ENCODE results near the gene ARHGEF16.
A peak's percentile ranks its signal among the peaks of the same experiment; 100 is the strongest.

ARHGEF16 gene

DNA sequence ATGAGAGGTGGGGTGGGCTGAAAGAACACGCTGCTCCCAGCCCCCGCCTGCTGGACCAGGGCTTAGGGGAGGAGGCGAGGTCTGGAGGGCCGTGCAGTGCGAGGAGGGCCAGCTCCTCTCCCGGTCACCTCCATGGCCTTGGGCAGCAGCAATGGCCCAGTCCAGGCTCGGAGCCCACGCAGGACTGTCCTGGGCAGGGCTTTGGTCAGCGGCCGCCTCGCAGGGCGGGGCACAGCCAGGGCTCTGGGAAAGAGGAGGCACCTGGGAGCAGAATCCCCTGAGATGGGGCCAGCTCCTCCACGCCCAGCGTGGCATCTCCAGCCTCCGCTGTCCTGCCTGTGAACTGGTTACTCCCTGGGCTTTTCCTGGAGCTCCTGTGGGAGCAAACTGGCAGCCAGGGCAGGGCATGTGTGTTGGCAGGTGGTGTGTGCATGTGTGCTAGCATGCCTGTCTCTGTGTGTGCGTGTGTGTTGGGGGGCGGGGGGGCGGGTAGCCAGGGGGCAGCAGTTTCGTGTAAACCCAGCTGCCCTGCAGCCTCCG lies 27.4 kb downstream of the ARHGEF16 start:
- Mint-ChIP-seq H3K27ac (ENCODE audit: low read depth) (no peak overlapping the region), H3K9me3 (no peaks in the 10 kb centered on the region), H3K27me3 (peaks cover 16% of the 10 kb centered on the region), H3K36me3 (ENCODE audit: insufficient read depth) (no peaks in the 10 kb centered on the region), H3K4me3 (no peak overlapping the region), H3K4me1 (no peaks in the 10 kb centered on the region)
- DNase-seq (ENCODE audit: low spot score in 2 of 2) (no peak), ATAC-seq (replicated peaks; ENCODE audit: extremely low read depth, poor library complexity, severe bottlenecking) (no peak)

DNA sequence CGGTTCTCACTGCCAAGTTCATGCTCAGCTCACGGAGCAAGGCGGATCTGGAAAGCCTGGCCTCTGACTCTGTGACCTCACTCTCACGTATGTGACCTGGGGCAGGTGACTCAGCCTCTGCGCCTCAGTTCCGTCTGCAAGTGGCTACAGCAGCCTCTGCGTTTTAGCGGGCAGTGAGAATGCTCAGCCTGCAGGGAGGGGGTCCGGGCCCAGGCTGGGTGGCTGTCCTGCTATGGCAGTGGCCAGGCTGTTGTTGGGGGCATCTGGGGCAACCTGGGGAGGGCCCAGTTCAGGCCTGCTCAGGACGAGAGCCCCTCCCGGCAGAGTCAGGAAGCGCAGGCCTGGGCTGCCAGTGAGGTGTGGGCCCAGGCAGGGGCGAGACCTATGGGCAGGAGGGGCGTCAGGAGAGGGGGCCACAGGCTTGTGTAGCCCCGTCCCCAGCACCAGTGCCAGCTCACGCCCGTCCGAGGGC lies 27.9 kb downstream of the ARHGEF16 start:
- Mint-ChIP-seq H3K27ac (ENCODE audit: low read depth) (no peak overlapping the region), H3K4me3 (no peak overlapping the region), H3K9me3 (no peaks in the 10 kb centered on the region), H3K36me3 (ENCODE audit: insufficient read depth) (no peaks in the 10 kb centered on the region), H3K27me3 (peaks cover 16% of the 10 kb centered on the region), H3K4me1 (no peaks in the 10 kb centered on the region)
- no peak for DNase-seq (ENCODE audit: low spot score in 2 of 2)
- no peak for ATAC-seq (replicated peaks; ENCODE audit: extremely low read depth, poor library complexity, severe bottlenecking)

DNA sequence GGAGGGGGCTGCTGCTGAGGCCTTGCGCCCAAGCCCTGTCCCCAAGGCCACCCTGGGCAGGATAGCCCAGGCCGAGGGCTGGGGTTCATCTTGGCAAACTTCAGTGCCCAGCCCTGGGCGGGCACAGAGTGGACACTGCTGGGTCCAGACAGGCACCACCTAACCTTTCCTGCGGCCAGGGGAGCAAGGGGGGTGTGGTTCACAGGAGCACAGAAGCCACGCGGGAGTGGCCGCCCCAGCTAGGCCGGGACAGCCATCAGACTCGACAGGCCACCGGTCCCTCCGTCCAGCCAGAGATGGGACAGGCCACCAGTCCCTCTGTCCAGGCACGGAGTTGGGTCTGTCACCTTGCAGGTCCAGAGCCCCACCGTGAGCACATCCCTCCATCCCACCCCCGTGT lies 28.9 kb downstream of the ARHGEF16 start:
- Mint-ChIP-seq H3K4me1 (no peaks in the 10 kb centered on the region), H3K9me3 (no peaks in the 10 kb centered on the region), H3K27ac (ENCODE audit: low read depth) (no peak overlapping the region), H3K27me3 (peaks cover 16% of the 10 kb centered on the region), H3K4me3 (no peak overlapping the region), H3K36me3 (ENCODE audit: insufficient read depth) (no peaks in the 10 kb centered on the region)
- ATAC-seq (replicated peaks; ENCODE audit: extremely low read depth, poor library complexity, severe bottlenecking) (no peak), DNase-seq (ENCODE audit: low spot score in 2 of 2) (no peak)

DNA sequence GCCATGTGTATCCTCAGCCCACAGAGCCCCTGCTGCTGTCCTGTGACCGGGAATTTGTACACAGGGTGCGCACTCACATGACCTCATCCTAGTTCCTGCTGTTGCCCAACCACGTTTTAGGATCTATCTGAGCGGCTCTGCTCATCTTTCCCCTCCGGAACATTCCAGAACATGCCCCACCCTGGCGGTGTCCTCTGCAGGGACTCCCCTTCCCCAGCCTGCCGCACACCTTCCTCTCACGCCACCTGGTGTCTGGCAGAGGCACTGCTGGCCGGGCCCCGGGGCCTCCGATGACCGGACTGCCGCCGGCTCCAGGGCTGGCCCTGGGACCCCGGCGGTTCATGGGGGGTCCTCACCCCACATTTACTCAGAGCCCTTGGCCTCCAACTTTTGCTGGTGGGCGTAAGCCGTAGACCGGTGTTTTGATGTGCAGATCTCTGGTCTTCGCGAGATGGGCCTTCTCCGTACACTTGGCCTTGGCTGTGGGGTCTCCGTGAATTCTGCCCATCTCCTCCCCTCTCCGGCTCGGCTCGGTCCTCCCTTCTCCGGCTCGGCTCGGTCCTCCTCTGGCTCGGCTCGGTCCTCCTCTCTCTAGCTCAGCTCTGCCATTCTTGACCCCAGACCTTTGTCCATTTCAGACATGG lies 29.5 kb downstream of the ARHGEF16 start:
- DNase-seq (ENCODE audit: low spot score in 2 of 2), result peak in 1 of 2 donors; percentile 31
- H3K9me3 Mint-ChIP-seq, result no peaks in the 10 kb centered on the region
- H3K27me3 Mint-ChIP-seq, result peaks cover 16% of the 10 kb centered on the region
- no peaks in the 10 kb centered on the region for H3K4me1 Mint-ChIP-seq
- H3K4me3 Mint-ChIP-seq, result no peak overlapping the region
- no peak overlapping the region for H3K27ac Mint-ChIP-seq (ENCODE audit: low read depth)
- no peak for ATAC-seq (replicated peaks; ENCODE audit: extremely low read depth, poor library complexity, severe bottlenecking)
- no peaks in the 10 kb centered on the region for H3K36me3 Mint-ChIP-seq (ENCODE audit: insufficient read depth)

DNA sequence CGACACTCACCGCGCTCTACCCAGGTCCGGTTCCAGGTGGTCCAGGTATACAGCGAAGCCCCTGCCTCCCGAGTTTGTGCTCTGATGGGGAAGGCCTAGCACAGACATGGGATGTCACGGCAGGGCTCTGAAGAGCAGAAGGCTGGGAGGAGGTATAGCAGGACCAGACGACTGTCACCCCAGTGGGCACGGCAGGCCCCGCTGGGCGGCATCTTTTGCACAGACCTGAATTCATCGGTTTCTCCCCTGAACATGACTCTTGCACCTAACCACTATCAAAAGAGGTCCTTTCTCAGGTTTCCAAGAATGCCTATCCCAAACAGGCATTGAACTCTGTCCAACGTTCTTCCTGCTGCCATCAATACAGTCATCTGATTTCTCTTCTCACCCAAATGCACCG lies 30.6 kb downstream of the ARHGEF16 start:
- H3K36me3 Mint-ChIP-seq (ENCODE audit: insufficient read depth), result peaks cover 2% of the 10 kb centered on the region
- no peaks in the 10 kb centered on the region for H3K4me1 Mint-ChIP-seq
- ATAC-seq (replicated peaks; ENCODE audit: extremely low read depth, poor library complexity, severe bottlenecking) (no peak), DNase-seq (ENCODE audit: low spot score in 2 of 2) (no peak)
- no peak overlapping the region for H3K4me3 Mint-ChIP-seq
- H3K27ac Mint-ChIP-seq (ENCODE audit: low read depth), result no peak overlapping the region
- H3K27me3 Mint-ChIP-seq, result peaks cover 16% of the 10 kb centered on the region
- no peaks in the 10 kb centered on the region for H3K9me3 Mint-ChIP-seq

DNA sequence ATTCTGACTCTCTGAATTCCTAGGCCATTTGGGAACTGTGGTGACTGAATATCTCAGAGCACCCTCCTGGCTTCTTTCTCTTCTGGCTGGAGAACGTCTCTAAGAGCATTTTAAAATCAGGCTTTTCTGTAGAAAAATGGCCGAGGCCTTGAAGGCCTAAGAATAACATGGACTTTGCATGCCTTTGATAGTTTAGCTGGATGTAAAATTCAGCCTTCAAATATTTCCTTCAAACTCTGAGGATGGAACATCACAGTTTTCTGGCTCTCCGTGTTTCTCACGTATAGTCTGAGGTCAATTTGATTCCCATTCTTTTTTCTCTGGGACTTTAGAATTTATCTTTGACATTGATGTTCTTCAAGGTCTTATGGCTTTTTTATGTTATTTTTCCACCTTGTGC lies 34.0 kb downstream of the ARHGEF16 start:
- no peak overlapping the region for H3K4me3 Mint-ChIP-seq
- no peaks in the 10 kb centered on the region for H3K9me3 Mint-ChIP-seq
- H3K36me3 Mint-ChIP-seq (ENCODE audit: insufficient read depth), result peaks cover 6% of the 10 kb centered on the region
- no peak for ATAC-seq (replicated peaks; ENCODE audit: extremely low read depth, poor library complexity, severe bottlenecking)
- no peak for DNase-seq (ENCODE audit: low spot score in 2 of 2)
- peaks cover 7% of the 10 kb centered on the region for H3K4me1 Mint-ChIP-seq
- H3K27ac Mint-ChIP-seq (ENCODE audit: low read depth), result no peak overlapping the region
- H3K27me3 Mint-ChIP-seq, result peaks cover 16% of the 10 kb centered on the region

DNA sequence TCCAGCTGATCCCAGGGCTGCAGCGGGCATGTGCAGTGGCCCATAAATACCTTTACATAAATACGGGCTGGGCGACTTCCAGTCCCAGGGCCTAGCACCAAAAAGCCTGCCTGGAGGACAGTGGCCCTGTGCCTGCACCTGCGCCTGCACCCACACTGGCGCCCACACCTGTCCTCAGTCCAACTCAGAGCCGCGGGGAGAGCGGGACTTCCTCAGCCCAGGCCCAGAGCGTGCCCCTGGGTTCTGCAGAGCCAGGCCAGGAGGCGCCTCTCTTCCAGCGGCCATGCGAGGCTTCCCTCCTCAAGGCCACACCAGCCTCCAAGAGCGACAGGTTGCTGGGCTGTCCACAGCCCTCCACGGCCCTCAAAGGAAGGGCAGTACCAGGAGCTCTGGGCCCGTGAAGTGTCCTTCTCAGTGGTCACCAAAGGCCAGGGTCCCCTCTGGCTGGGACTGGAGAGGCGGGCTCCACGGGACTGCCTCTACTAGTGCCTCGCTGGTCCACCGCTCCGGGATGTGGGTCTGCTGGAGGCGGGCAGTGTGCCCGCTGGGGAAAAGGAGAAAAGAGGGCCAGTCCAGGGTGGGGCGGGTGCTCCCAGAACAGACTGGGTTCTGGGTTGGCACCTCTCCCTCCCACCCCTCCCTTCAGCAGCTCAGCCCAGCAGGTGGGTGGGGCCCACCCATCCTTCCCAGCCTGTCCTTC lies 35.7 kb downstream of the ARHGEF16 start:
- ATAC-seq (replicated peaks; ENCODE audit: extremely low read depth, poor library complexity, severe bottlenecking) (no peak), DNase-seq (ENCODE audit: low spot score in 2 of 2) (no peak)
- Mint-ChIP-seq H3K9me3 (no peaks in the 10 kb centered on the region), H3K27me3 (peaks cover under 1% of the 10 kb centered on the region), H3K4me1 (peaks cover 7% of the 10 kb centered on the region), H3K36me3 (ENCODE audit: insufficient read depth) (peaks cover 6% of the 10 kb centered on the region), H3K27ac (ENCODE audit: low read depth) (no peak overlapping the region), H3K4me3 (no peak overlapping the region)

DNA sequence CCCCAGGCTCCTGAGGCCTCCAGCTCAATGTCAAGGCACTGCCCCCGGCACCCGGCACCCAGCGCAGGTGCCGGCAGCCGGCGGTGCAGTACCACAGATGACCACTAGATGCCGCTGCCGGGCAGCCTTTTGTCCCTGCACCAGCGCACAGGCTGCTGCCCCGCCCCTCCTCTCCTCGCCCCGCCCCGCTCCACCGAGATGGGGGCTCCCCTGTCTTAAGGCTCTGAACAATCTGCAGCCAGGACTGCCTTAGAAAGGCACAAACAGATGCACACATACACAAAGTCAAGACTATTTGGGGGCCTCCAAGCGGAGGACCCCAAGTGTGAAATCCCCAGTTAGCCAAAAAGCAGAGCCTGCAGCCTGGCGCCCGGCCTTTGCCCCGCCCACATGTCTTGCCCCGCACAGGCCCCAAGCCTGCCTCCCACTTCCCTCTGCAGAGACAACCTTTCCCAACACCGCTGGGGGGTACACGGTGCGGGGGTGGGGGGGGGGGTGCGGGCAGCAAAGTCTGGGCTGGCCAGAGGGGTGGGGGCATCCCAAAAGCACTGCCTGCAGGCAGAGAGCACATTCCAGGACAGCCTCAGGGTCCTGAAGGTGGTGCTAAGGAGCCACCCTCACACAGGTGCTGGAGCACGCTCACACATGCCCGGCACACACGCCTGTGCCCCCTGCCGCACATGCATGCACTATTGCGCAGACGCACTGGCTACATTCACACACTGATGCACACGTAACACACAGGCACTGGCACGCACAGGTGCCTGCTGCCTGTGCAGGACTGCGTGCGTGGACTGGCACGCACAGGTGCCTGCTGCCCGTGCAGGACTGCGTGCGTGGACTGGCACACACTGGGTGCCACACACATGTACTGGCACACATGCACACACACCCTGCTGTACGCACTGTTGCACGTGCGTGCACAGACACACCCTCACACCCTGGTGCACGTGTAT lies 37.1 kb downstream of the ARHGEF16 start:
- ATAC-seq (replicated peaks; ENCODE audit: extremely low read depth, poor library complexity, severe bottlenecking) (peak; percentile 76), DNase-seq (ENCODE audit: low spot score in 2 of 2) (peak; percentile 68 to 86)
- H3K9me3 Mint-ChIP-seq, result no peaks in the 10 kb centered on the region
- peak overlapping the region; percentile 51 for H3K4me3 Mint-ChIP-seq
- peaks cover 6% of the 10 kb centered on the region for H3K36me3 Mint-ChIP-seq (ENCODE audit: insufficient read depth)
- H3K4me1 Mint-ChIP-seq, result peaks cover 7% of the 10 kb centered on the region
- no peak overlapping the region for H3K27ac Mint-ChIP-seq (ENCODE audit: low read depth)
- H3K27me3 Mint-ChIP-seq, result no peaks in the 10 kb centered on the region

DNA sequence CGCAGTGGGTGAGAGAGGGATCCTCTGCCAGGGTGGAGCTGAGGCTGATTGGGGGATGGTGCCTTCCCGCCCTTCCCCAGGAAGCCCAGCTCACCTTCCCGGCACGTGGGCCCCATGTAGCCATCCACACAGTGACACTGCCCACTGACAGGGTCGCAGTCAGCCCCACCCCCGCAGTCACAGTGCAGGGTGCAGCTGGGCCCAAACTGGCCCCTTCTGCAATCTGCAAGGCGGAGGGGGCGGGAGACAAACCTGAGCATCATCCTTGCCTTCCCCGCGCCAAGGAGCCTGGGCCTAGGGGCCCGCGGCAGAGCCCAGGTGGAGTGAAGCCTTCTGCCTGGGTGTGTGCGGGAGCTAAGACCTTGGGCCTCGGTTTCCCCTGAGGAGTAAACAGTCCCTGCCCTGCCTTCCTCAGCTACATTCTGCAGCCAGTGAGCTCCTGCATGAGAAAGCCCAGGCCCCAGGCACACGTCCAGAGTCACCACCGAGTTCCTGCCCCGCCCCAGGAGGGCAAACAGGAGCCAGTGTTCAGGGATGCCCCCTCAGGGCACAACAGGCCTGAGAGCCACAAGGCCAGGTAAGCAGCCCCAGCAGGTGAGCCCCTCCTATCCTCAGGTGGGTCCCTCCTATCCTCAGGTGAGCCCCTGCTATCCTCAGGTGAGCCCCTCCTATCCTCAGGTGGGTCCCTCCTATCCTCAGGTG lies 38.2 kb downstream of the ARHGEF16 start:
- DNase-seq (ENCODE audit: low spot score in 2 of 2) (no peak), ATAC-seq (replicated peaks; ENCODE audit: extremely low read depth, poor library complexity, severe bottlenecking) (no peak)
- no peak overlapping the region for H3K4me3 Mint-ChIP-seq
- no peak overlapping the region for H3K27ac Mint-ChIP-seq (ENCODE audit: low read depth)
- no peaks in the 10 kb centered on the region for H3K27me3 Mint-ChIP-seq
- H3K4me1 Mint-ChIP-seq, result peaks cover 7% of the 10 kb centered on the region
- H3K9me3 Mint-ChIP-seq, result no peaks in the 10 kb centered on the region
- H3K36me3 Mint-ChIP-seq (ENCODE audit: insufficient read depth), result peaks cover 6% of the 10 kb centered on the region

DNA sequence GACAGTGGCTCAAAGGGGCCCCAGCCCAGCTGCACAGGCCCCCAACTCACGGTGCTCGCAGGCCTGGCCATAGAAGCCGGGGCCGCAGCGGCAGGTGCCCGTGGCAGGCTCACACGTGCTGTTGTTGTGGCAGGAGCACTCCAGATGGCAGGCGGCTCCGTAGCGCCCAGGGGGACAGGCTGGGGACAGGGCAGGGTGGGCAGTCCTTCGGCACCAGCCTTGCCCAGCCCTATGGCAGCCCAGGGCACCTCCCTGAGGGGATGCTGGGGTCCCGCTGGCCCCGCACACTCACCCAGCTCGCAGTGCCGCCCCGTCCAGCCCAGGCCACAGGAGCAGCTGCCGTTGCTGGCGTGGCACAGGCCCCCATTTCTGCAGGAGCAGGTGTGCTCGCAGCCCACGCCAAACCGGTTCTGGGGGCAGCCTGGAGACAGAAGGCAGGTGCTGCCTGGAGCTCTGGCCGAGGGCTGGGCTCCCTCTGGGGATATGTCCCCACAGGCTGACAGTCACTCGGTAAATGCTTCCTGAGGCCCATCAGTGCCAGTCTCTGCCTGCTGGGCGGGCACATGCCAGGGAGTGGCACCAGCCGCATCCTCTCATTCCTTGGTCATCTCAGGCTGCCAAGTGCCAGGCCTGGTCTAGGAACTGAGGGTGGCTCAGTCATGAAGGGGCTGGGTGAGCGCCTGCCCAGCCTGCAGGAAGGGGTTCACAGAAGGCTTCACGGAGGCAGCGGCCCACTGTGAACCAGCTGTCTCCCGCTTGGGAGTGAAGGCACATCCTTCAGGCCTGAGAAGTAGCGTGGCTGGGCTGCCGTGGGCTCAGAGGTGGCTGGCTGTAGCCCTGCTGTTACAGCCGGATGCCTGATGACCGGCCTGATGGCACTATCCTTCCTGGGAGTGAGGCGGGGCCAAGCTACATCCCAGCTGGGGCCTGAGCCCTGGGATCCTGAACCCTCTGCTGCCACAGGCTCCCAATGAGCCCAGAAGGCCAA lies 40.1 kb downstream of the ARHGEF16 start:
- Mint-ChIP-seq H3K36me3 (ENCODE audit: insufficient read depth) (peaks cover 4% of the 10 kb centered on the region), H3K4me3 (no peak overlapping the region), H3K27ac (ENCODE audit: low read depth) (no peak overlapping the region), H3K4me1 (peaks cover 7% of the 10 kb centered on the region), H3K9me3 (no peaks in the 10 kb centered on the region), H3K27me3 (no peaks in the 10 kb centered on the region)
- DNase-seq (ENCODE audit: low spot score in 2 of 2) (no peak), ATAC-seq (replicated peaks; ENCODE audit: extremely low read depth, poor library complexity, severe bottlenecking) (no peak)
